GF-D8 (cell line): ENCODE results near the gene ZPLD1.

Experiments used
- DNase-seq: peaks from one replicate; lab custom pipeline; 2025; lab: John Stamatoyannopoulos, UW

Gene ZPLD1

GRCh38 chr3:102434715-102435114 is at the start of gene ZPLD1:
Gene ZPLD1, plus strand, starts transcription at chr3:102435015. Its CDS starts 3,473 bp downstream, at chr3:102438488.
- no peak for DNase-seq

DNA sequence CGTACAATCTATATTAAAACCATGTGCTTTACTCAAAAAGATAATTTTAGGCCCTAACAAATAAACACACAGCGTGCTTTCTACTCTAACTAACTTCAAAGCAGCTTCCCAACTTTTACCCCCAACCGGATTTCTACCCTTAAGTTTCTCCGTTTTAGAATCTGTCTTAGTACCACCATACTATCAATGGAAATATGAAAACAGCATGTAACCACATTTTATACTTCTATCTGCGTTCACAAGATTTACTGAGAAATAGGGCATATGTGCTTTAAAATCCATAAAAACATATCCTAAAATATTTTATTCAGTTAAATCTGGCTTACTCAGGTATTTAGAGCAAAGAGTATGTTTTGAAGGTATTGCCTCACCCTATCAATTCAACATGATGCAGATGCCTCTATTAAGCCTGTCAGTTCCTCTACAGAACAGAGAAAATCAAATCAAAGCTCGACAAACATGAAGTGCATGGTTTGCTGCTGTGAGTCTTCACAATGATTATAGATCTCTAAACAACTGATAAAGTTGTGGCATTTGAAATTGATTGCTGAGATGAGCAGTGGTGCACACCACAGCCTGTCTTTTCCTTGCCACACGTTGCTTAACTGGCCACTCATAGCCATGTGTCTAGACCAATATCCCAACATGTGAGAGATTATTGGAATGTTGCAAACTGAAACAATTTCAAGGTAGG is 44.5 kb upstream of the ZPLD1 start:
- DNase-seq, result no peak

DNA sequence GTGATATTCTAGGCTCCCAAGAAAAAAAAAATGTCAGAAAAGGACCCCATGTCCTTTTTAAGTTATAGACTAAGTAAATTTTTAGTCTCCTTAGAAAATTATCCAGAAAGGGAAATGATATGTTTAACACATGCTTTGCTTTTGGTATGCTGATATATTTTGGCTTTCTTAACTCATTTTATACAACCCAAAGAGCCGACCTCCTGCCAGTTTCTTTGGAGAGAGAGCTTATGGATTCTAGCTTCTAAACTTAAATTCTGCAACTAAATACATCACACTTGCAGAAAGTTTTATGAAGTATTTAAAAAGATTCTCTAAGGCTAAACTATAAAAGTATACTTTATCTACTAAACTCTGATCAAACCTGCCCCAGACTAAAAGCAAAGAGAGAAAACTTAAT is 43.9 kb upstream of the ZPLD1 start:
- no peak for DNase-seq

DNA sequence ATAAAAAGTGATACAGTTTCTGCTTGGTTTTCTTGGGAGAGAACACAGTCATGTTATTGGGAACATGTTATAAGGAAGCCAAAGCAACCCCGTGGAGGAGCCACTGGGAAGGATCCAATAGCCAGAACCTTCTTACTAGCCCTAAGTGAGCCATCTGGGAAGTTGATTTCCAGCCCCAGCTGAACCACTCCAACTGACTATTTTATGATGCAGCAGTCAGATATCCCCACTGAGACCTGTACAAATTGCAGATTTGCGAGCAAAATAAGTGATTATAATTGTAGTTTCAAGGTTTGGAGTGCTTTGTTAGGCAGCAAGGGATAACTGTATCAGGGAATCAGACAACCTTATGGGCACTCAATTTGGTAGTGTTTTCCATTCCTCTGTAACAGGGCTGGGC is 43.3 kb upstream of the ZPLD1 start:
- no peak for DNase-seq

DNA sequence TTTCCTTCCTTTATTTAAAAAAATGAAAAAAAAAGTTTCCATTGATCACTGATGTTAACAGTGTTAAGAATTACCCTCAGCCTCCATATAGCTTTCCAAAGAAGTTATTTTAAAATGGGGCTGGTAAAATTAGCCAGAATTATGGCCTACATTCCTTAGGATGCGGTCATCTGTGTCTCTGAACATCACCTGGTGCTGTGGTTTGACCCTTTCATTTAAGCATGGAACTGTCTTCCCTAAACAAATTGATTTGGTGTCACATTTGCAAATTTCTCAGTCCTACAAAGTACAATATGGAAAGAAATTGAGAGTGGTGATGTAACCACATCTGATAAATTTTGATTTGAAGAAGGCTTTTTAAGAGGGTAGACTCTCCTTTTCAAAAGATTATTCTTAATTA is 40.3 kb upstream of the ZPLD1 start:
- DNase-seq, result no peak

- no peak for DNase-seq
These were observed 36.6 kb upstream of the ZPLD1 start for GRCh38 chr3:102398176-102398575.

- DNase-seq, result no peak
These were observed 36.1 kb upstream of the ZPLD1 start for GRCh38 chr3:102398666-102399065.

DNA sequence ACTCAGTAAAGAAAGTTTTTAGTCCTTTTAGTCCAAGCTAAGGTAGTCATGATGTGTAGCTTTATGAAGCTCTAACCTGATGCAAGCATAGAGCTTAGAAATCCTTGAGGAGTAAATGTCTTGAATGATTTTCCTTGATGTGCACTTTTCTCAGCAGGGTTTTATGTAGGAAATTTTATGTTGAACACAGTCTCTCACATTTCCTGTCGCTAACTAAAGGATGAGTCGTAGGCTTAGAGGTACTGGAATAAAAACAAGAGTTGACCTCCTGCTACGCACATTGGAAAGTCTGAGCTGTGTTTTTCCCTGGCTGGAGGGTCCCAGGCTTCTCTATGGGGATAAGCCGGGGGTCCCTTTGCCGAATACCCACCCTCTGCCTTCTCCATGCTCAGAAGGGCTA is 34.7 kb upstream of the ZPLD1 start:
- no peak for DNase-seq

- no peak for DNase-seq
These were observed 34.0 kb upstream of the ZPLD1 start for GRCh38 chr3:102400766-102401165.

GRCh38 chr3:102410616-102411015 is 24.2 kb upstream of the ZPLD1 start:
- DNase-seq, result no peak

- DNase-seq, result no peak
These were observed 19.3 kb upstream of the ZPLD1 start for GRCh38 chr3:102415553-102415952.

DNA sequence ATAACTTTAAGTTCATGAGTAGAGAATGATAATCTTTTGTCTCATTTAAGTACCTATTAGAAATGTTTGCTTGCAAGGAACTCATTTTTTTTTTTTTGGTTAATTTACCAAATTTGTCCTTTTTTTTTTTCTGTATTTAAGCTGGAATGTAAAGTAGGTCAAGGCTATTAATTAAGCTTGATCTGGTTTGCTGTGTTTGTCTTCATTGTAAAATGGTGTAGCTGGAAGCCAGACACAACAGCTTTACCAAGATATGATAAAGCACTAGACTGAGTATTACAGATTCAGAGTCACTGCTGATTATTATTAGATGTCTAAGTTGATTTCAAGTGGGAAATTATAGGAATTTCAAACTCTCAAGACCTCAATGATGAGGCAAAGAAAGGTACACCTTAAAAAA is 15.0 kb upstream of the ZPLD1 start:
- no peak for DNase-seq

GRCh38 chr3:102441832-102442231 is 7.0 kb downstream of the ZPLD1 start:
- DNase-seq, result no peak

DNA sequence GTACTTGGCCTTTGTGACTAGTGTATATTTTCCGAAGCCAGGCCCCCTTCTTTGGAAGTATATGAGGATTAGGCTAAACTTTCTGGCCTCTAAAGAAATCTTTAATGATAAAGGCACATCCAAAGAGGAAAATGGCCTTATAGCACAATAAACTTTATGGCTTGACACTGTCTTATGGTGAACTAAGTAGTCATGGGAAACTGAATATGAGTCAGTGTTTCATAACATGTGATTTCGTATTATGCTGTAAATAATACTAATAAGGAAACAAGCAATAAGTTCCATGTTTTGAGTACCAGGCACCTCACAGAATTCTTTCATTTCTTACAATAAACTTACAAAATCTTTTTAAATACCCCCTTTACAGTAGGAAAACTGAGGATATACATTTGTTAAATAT is 8.2 kb downstream of the ZPLD1 start:
- no peak for DNase-seq

DNA sequence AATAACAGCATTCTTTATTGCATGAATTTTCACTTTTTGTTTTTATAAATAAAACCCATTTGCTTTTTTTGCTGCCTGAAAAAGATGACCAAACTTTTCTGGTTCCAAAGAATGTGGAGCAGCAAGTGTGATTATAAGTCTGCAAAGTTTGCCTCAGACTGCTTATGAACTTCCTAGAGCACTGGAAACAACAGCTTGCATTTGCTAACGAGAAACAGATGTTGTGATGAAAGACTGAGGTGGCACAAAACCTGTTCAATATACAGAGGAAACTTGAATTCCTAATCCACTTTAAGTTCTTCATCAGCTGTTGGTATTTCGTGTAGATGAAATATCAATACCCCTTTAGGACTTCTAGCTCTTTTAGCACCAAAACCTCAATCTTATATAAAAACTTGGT is 9.3 kb downstream of the ZPLD1 start:
- no peak for DNase-seq

GRCh38 chr3:102447272-102447671 is 12.5 kb downstream of the ZPLD1 start:
- DNase-seq, result no peak

DNA sequence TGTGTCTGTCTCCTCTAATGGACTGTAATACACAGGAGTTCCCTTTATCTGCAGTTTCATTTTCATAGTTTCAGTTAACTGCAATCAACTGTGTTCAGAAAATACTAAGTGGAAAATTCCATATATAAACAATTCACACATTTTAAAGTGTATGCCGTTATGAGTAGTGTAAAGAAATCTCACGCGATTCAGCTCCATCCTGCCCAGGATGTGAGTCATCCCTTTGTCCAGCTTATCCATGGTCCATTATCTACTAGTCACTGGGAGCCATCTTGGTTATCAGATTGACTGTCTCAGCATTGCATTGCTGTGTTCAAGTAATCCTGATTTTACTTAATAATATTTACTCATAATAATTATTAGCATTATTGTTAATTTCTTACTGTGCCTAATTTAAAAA is 14.5 kb downstream of the ZPLD1 start:
- no peak for DNase-seq

DNA sequence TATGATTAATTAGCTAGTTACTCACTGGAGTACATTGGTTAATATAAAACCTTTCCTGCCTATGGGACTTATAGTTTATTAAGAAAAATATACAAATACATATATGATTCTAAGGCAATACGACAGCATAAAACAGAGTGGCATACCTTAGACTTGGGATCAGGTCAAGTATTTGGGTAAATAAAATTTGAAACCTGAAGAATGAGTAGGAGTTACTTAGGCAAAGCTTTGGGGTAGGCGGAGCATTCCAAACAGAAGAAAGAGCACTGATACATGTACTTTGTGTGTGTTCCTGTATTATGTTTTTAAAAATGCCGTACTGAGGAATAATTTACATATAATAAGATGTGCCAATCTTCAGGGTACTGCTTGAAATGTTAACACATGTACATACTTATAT is 15.1 kb downstream of the ZPLD1 start:
- DNase-seq, result no peak

GRCh38 chr3:102450976-102451375 is 16.2 kb downstream of the ZPLD1 start:
- no peak for DNase-seq

DNA sequence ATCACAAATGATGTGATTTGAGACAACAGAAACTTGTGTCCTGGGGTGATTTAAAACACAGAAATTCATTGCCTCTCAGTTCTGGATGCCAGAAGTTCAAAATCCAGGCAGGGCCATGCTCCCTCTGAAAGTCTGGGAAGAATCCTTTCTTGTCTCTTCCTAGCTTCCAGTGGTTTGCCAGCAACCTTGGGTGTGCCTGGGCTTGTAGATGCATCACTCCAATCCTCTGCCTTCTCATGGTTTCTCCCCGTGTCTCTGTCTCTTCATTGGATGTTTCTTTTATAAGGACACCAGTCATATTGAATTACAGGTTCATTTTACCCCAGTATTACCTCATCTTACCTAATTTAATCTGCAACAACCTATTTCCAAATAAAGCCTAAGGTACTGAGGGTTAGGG is 16.7 kb downstream of the ZPLD1 start:
- no peak for DNase-seq

- DNase-seq, result no peak
These were observed 19.4 kb downstream of the ZPLD1 start for GRCh38 chr3:102454181-102454580.

DNA sequence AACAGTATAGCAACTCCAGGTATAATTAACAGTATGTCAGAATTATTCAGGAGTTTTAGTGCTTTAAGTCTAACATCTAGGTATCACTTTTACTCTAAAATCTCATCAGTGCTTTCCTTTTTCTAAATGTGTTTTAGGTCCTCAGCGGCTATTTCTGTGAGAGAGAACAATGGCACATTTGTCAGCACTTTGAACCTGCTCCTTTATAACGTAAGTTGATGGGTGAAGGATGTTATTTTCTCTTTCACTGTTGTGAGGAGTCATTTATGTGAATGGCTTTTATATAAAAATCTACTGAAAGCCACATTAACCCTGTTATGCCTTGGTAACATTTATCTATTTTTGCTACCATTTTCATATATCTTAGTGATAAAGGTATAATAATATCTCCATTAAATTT is 22.8 kb downstream of the ZPLD1 start:
- no peak for DNase-seq

DNA sequence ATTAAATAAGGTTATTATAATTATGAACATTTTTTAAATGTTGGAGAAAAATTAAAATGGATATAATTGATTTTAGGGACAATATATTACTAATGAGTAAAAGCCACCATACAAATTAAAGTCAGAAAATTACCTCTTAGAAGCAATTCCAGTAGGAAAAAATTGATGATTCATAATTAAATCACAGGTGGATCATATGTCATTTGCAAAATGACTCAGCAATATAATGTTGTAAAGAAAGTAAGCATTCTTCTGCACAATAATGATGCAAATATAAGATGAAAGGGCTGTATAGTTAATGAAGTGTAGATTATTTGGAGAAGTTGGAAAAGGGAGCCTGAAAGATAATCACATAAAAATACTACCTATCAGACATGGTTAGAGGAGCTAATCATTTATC is 25.8 kb downstream of the ZPLD1 start:
- no peak for DNase-seq

- DNase-seq, result no peak
These were observed 29.4 kb downstream of the ZPLD1 start for GRCh38 chr3:102464261-102464660.

GRCh38 chr3:102466001-102466400 is 31.2 kb downstream of the ZPLD1 start:
- no peak for DNase-seq
